SK-N-SH (cell line): ENCODE results near the gene KIFAP3.

Experiments used
- EP300 ChIP-seq, 2 experiments: IDR thresholded peaks; 2 replicates each; pipeline versions ENCODE4 v1.4.0 to v1.6.1; 2012; ENCODE audit warnings: borderline replicate concordance in 1 of 2, low read depth in 1 of 2, low read length in 1 of 2
- TAF1 ChIP-seq: IDR thresholded peaks from 2 replicates; pipeline ENCODE4 v1.6.1; 2012; ENCODE audit warnings: low read depth, mild to moderate bottlenecking, low read length, moderate library complexity, borderline replicate concordance

GRCh38 chr1:170009551-170009950, 64.9 kb downstream of the KIFAP3 start:
- TF ChIP-seq EP300 (IDR thresholded peaks at IDR 0.05; ENCODE audit: borderline replicate concordance in 1 of 2, low read depth in 1 of 2, low read length in 1 of 2) (no peak), TAF1 (no peak)
